Measurements from ENCODE around the gene PHF21A.

PHF21A gene

DNA sequence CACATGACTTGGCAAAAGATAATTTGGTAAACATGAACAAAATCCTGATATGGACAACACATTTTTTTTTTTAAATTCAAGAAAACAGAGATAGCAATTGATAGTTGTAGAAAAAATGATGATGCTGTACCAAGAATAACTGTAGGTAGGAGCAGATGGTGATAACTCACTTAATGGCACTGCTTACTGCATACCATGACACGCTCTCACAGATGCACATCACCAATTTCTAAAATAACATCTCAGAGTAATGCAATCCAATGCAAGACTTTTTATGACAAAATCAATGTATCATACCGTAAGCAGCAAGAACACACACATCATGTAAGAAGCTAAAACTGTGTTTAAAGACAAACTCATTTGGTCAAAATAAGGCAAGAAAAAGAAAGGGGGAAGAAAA lies 102.6 kb downstream of the PHF21A start:
- ATAC-seq, result no peak
- TF ChIP-seq ZNF565 (CRISPR knock-in tag; conservative IDR thresholded peaks at IDR 0.05; ENCODE audit: low read depth), result no peak
- no peak for TF ChIP-seq ZC3H10 (CRISPR knock-in tag; IDR thresholded peaks at IDR 0.05)
- no peak for TF ChIP-seq RARB (CRISPR knock-in tag; IDR thresholded peaks at IDR 0.05)
- no peak for TF ChIP-seq PATZ1 (CRISPR knock-in tag; IDR thresholded peaks at IDR 0.05; ENCODE audit: borderline replicate concordance)
- no peak for TF ChIP-seq ARNTL (CRISPR knock-in tag; IDR thresholded peaks at IDR 0.05; ENCODE audit: borderline replicate concordance, low read depth)
- no peak for TF ChIP-seq PPARA (CRISPR knock-in tag; IDR thresholded peaks at IDR 0.05; ENCODE audit: borderline replicate concordance)
- TF ChIP-seq, protein P1, sequence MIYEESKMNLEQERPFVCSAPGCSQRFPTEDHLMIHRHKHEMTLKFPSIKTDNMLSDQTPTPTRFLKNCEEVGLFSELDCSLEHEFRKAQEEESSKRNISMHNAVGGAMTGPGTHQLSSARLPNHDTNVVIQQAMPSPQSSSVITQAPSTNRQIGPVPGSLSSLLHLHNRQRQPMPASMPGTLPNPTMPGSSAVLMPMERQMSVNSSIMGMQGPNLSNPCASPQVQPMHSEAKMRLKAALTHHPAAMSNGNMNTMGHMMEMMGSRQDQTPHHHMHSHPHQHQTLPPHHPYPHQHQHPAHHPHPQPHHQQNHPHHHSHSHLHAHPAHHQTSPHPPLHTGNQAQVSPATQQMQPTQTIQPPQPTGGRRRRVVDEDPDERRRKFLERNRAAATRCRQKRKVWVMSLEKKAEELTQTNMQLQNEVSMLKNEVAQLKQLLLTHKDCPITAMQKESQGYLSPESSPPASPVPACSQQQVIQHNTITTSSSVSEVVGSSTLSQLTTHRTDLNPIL (CRISPR knock-in tag; IDR thresholded peaks at IDR 0.05; ENCODE audit: low read depth), result no peak
- no peak for TF ChIP-seq TOX (CRISPR knock-in tag; IDR thresholded peaks at IDR 0.05; ENCODE audit: borderline replicate concordance)
- no peak for TF ChIP-seq TSHZ2 (CRISPR knock-in tag; IDR thresholded peaks at IDR 0.05)
- no peak for TF ChIP-seq ESRRG (CRISPR knock-in tag; IDR thresholded peaks at IDR 0.05)
- TF ChIP-seq TCF4 (CRISPR knock-in tag; IDR thresholded peaks at IDR 0.05; ENCODE audit: borderline replicate concordance), result no peak
- no peak for TF ChIP-seq ZNF8 (CRISPR knock-in tag; IDR thresholded peaks at IDR 0.05)
- no peak for TF ChIP-seq GLIS3 (CRISPR knock-in tag; IDR thresholded peaks at IDR 0.05)
- TF ChIP-seq ZFP3 (CRISPR knock-in tag; IDR thresholded peaks at IDR 0.05), result no peak
- TF ChIP-seq, protein P2, sequence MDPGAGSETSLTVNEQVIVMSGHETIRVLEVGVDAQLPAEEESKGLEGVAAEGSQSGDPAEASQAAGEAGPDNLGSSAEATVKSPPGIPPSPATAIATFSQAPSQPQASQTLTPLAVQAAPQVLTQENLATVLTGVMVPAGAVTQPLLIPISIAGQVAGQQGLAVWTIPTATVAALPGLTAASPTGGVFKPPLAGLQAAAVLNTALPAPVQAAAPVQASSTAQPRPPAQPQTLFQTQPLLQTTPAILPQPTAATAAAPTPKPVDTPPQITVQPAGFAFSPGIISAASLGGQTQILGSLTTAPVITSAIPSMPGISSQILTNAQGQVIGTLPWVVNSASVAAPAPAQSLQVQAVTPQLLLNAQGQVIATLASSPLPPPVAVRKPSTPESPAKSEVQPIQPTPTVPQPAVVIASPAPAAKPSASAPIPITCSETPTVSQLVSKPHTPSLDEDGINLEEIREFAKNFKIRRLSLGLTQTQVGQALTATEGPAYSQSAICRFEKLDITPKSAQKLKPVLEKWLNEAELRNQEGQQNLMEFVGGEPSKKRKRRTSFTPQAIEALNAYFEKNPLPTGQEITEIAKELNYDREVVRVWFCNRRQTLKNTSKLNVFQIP (CRISPR knock-in tag; IDR thresholded peaks at IDR 0.05; ENCODE audit: borderline replicate concordance, low read depth), result no peak
- TF ChIP-seq SNAI2 (CRISPR knock-in tag; IDR thresholded peaks at IDR 0.05), result no peak
- TF ChIP-seq OSR1 (CRISPR knock-in tag; IDR thresholded peaks at IDR 0.05), result no peak
- TF ChIP-seq ZFP30 (CRISPR knock-in tag; IDR thresholded peaks at IDR 0.05), result no peak

- ATAC-seq, result no peak
- no peak for TF ChIP-seq RARB (CRISPR knock-in tag; IDR thresholded peaks at IDR 0.05)
- no peak for TF ChIP-seq TOX (CRISPR knock-in tag; IDR thresholded peaks at IDR 0.05; ENCODE audit: borderline replicate concordance)
- no peak for TF ChIP-seq PPARA (CRISPR knock-in tag; IDR thresholded peaks at IDR 0.05; ENCODE audit: borderline replicate concordance)
- no peak for TF ChIP-seq ZNF8 (CRISPR knock-in tag; IDR thresholded peaks at IDR 0.05)
- TF ChIP-seq ZNF70 (CRISPR knock-in tag; IDR thresholded peaks at IDR 0.05), result no peak
- TF ChIP-seq GLIS3 (CRISPR knock-in tag; IDR thresholded peaks at IDR 0.05), result no peak
- no peak for TF ChIP-seq ZNF565 (CRISPR knock-in tag; conservative IDR thresholded peaks at IDR 0.05; ENCODE audit: low read depth)
- no peak for TF ChIP-seq SNAI2 (CRISPR knock-in tag; IDR thresholded peaks at IDR 0.05)
Measured at GRCh38 chr11:46017341-46017740, 103.9 kb downstream of the PHF21A start.

DNA sequence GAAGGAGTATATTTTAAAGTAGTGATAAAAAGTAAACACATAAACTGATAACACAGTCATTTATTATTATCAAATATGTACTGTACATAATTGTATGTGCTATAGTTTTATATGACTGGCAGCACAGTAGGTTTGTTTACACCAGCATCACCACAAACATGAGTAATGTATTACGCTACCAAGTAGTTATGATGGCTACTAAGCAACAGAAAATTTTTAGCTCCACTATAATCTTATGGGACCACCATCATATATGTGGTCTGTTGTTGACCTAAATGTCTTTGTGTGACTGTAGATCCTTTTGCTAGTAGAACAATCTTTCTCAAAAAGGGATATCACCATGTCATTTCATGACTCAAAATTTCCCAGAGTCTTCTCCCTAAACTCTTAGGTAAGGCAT lies 105.3 kb downstream of the PHF21A start:
- no peak for ATAC-seq
- TF ChIP-seq, protein P1 (CRISPR knock-in tag; IDR thresholded peaks at IDR 0.05; ENCODE audit: low read depth), result no peak
- TF ChIP-seq ESRRG (CRISPR knock-in tag; IDR thresholded peaks at IDR 0.05), result no peak
- TF ChIP-seq SNAI2 (CRISPR knock-in tag; IDR thresholded peaks at IDR 0.05), result no peak
- TF ChIP-seq GLIS3 (CRISPR knock-in tag; IDR thresholded peaks at IDR 0.05), result no peak
- no peak for TF ChIP-seq ARNTL (CRISPR knock-in tag; IDR thresholded peaks at IDR 0.05; ENCODE audit: borderline replicate concordance, low read depth)
- TF ChIP-seq, protein P3, sequence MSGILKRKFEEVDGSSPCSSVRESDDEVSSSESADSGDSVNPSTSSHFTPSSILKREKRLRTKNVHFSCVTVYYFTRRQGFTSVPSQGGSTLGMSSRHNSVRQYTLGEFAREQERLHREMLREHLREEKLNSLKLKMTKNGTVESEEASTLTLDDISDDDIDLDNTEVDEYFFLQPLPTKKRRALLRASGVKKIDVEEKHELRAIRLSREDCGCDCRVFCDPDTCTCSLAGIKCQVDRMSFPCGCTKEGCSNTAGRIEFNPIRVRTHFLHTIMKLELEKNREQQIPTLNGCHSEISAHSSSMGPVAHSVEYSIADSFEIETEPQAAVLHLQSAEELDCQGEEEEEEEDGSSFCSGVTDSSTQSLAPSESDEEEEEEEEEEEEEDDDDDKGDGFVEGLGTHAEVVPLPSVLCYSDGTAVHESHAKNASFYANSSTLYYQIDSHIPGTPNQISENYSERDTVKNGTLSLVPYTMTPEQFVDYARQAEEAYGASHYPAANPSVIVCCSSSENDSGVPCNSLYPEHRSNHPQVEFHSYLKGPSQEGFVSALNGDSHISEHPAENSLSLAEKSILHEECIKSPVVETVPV (CRISPR knock-in tag; IDR thresholded peaks at IDR 0.05), result no peak
- TF ChIP-seq BACH2 (CRISPR knock-in tag; IDR thresholded peaks at IDR 0.05; ENCODE audit: borderline replicate concordance), result no peak
- no peak for TF ChIP-seq TOX (CRISPR knock-in tag; IDR thresholded peaks at IDR 0.05; ENCODE audit: borderline replicate concordance)
- TF ChIP-seq ZFP30 (CRISPR knock-in tag; IDR thresholded peaks at IDR 0.05), result no peak
- no peak for TF ChIP-seq ZNF70 (CRISPR knock-in tag; IDR thresholded peaks at IDR 0.05)
- TF ChIP-seq PATZ1 (CRISPR knock-in tag; IDR thresholded peaks at IDR 0.05; ENCODE audit: borderline replicate concordance), result no peak
- no peak for TF ChIP-seq ZFP3 (CRISPR knock-in tag; IDR thresholded peaks at IDR 0.05)
- no peak for TF ChIP-seq ZC3H10 (CRISPR knock-in tag; IDR thresholded peaks at IDR 0.05)
- TF ChIP-seq TCF4 (CRISPR knock-in tag; IDR thresholded peaks at IDR 0.05; ENCODE audit: borderline replicate concordance), result no peak

Measured in SK-N-SH treated with all-trans-retinoic acid at 6 μM for 48 hours (cell line).